ENCODE measurements around the gene DYDC2. TPM values are rescaled to one million over a fixed set of nuclear protein-coding genes. Genes with fewer than 3 reads are reported as not detected.

Gene DYDC2
- total RNA-seq (2014; rRNA removed; shearing (Covaris generic)), result not detected in 2 replicates

GRCh38 chr10:80356563-80356988 is at the start of gene DYDC2, which contains the start of gene DYDC1:
TSS of gene DYDC2 (plus strand) at chr10:80356781. CDS start at chr10:80362444, 5,663 bp downstream.
TSS of gene DYDC1 (minus strand) at chr10:80356755. CDS start at chr10:80352601, 4,154 bp downstream.
- no peaks in the 10 kb centered on the region for H3K36me3 ChIP-seq
- no peaks in the 10 kb centered on the region for H3K9me3 ChIP-seq (replicated peaks)
- H3K27me3 ChIP-seq (replicated peaks), result peaks cover 14% of the 10 kb centered on the region
- DNase-seq (ENCODE audit: low read depth in 1 of 2, low spot score in 2 of 2), result no peak
- H3K4me3 ChIP-seq, result no peak within 1 kb of the TSS
- H3K4me1 ChIP-seq (replicated peaks), result peaks cover 4% of the 10 kb centered on the region
- H3K27ac ChIP-seq, result no peak within 1 kb of the TSS

DNA sequence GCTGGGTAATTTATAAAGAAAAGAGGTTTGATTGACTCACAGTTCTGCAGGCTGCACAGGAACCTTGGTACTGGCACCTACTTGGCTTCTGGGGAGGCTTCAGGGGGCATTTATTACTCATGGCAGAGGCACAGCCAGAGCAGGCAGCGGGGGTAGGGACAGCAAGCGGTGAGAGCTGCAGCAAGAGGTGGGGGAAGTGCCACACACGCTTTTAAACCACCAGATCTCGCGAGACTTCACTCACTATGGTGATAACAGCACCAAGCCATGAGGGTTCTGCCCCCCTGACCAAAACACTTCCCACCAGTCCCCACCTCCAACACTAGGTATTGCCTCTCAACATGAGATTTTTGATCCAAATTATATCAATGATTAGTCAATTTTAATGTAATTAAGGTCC is 43.1 kb upstream of the DYDC2 start:
- H3K4me3 ChIP-seq, result no peak overlapping the region
- no peak for DNase-seq (ENCODE audit: low read depth in 1 of 2, low spot score in 2 of 2)
- H3K27ac ChIP-seq, result no peak overlapping the region
- H3K27me3 ChIP-seq (replicated peaks), result no peaks in the 10 kb centered on the region
- H3K4me1 ChIP-seq (replicated peaks), result no peaks in the 10 kb centered on the region
- no peaks in the 10 kb centered on the region for H3K36me3 ChIP-seq
- H3K9me3 ChIP-seq (replicated peaks), result no peaks in the 10 kb centered on the region

DNA sequence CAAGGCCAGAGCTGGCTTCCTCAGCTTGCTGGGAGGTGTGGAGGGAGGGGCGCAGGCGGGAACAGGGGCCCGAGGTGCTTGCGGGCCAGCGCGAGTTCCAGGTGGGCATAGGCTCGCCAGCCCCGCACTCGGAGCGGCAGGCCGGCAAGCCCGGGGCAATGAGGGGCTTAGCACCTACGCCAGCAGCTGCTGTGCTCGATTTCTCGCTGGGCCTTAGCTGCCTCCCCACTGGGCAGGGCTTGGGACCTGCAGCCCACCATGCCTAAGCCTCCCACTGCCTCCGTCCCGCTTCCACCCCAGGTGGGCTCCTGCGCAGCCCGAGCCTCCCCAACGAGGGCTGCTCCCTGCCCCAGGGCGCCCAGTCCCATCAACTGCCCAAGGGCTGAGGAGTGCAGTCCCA is 41.2 kb upstream of the DYDC2 start:
- Histone ChIP-seq H3K27me3 (replicated peaks) (no peaks in the 10 kb centered on the region), H3K4me3 (no peak overlapping the region), H3K9me3 (replicated peaks) (no peaks in the 10 kb centered on the region), H3K27ac (no peak overlapping the region), H3K4me1 (replicated peaks) (no peaks in the 10 kb centered on the region), H3K36me3 (no peaks in the 10 kb centered on the region)
- no peak for DNase-seq (ENCODE audit: low read depth in 1 of 2, low spot score in 2 of 2)

GRCh38 chr10:80318742-80319141 is 37.8 kb upstream of the DYDC2 start:
- Histone ChIP-seq H3K27me3 (replicated peaks) (no peaks in the 10 kb centered on the region), H3K36me3 (no peaks in the 10 kb centered on the region), H3K9me3 (replicated peaks) (no peaks in the 10 kb centered on the region), H3K4me1 (replicated peaks) (0 out of 2 replicates have a peak, but pooled peaks cover under 1% of the 10 kb centered on the region), H3K4me3 (no peak overlapping the region), H3K27ac (no peak overlapping the region)
- DNase-seq (ENCODE audit: low read depth in 1 of 2, low spot score in 2 of 2), result no peak

GRCh38 chr10:80319318-80319717 is 37.3 kb upstream of the DYDC2 start:
- 0 out of 2 replicates have a peak, but pooled peaks cover 6% of the 10 kb centered on the region for H3K4me1 ChIP-seq (replicated peaks)

DNA sequence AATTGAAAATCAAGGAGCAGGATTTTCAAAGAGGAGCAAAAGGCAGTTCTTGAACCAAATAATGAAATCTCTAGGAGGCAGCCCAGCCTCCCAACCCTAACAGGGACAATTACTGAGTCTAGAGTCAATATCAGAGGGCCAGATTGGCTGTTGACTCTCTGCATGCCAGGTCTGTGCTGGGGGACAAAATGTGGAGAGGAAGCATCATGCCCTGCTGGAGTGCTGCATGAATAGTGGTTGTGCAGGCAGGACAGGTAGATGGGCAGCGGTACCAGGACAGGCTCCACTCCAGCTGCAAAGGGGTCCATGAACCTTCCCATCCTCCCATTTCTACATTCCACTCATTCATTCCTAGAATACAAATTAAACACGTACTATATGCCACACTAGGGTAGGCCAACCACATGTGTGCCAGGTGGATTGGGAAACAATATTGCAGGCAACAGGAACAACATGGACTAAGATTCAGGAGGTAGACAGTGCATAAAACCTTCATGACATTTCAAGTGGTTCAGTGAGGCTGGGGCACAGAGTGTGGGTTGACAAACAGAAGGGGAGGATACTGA is 36.8 kb upstream of the DYDC2 start:
- Histone ChIP-seq H3K27ac (no peak overlapping the region), H3K36me3 (no peaks in the 10 kb centered on the region), H3K4me3 (no peak overlapping the region), H3K4me1 (replicated peaks) (0 out of 2 replicates have a peak, but pooled peaks cover 6% of the 10 kb centered on the region), H3K27me3 (replicated peaks) (no peaks in the 10 kb centered on the region), H3K9me3 (replicated peaks) (no peaks in the 10 kb centered on the region)
- no peak for DNase-seq (ENCODE audit: low read depth in 1 of 2, low spot score in 2 of 2)

More at GRCh38 chr10:80319318-80319717, 37.3 kb upstream of the DYDC2 start:
- H3K4me3 ChIP-seq, result no peak overlapping the region
- no peak overlapping the region for H3K27ac ChIP-seq
- no peak for DNase-seq (ENCODE audit: low read depth in 1 of 2, low spot score in 2 of 2)
- no peaks in the 10 kb centered on the region for H3K9me3 ChIP-seq (replicated peaks)
- H3K36me3 ChIP-seq, result no peaks in the 10 kb centered on the region
- no peaks in the 10 kb centered on the region for H3K27me3 ChIP-seq (replicated peaks)

DNA sequence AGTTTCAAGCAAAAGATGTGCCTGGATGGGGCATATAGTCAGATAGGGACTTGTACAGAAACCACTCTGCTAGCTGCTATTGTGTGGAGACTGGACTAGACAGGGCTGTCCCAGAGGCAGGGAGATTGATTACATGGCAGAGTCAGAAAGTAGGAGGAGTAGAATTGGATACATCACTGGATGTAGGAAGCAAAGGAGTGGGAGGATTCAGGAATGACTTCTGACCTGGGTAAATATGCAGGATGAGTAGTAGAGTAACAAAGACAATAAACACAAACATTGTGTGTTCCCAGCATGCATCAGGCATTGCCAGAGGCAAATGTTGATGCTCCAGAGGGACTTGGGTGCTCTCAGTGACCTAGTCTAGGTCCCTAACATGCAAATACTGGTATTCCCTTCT is 36.2 kb upstream of the DYDC2 start:
- no peaks in the 10 kb centered on the region for H3K36me3 ChIP-seq
- no peak overlapping the region for H3K27ac ChIP-seq
- H3K4me3 ChIP-seq, result no peak overlapping the region
- no peaks in the 10 kb centered on the region for H3K9me3 ChIP-seq (replicated peaks)
- H3K27me3 ChIP-seq (replicated peaks), result no peaks in the 10 kb centered on the region
- H3K4me1 ChIP-seq (replicated peaks), result 0 out of 2 replicates have a peak, but pooled peaks cover 6% of the 10 kb centered on the region
- no peak for DNase-seq (ENCODE audit: low read depth in 1 of 2, low spot score in 2 of 2)

DNA sequence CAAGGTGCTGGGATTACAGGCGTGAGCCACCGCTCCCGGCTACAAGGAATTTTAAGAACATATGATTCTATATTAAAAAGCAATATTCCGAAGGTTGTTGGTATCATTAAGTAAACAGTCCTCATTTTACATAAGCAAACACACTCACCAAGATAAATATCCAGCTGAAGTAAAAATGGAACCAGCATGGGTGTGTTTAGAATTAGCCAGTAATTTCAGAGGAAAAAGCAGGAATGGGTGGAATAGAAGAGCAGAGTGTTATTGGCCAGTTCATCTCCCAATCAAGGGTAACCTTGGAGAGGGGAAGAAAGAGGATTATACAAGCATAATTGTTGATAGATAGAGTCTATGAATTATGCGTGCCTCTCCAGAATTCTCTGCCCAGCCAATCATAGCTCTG is 35.4 kb upstream of the DYDC2 start:
- no peaks in the 10 kb centered on the region for H3K9me3 ChIP-seq (replicated peaks)
- 0 out of 2 replicates have a peak, but pooled peaks cover 6% of the 10 kb centered on the region for H3K4me1 ChIP-seq (replicated peaks)
- no peak overlapping the region for H3K4me3 ChIP-seq
- DNase-seq (ENCODE audit: low read depth in 1 of 2, low spot score in 2 of 2), result no peak
- H3K36me3 ChIP-seq, result no peaks in the 10 kb centered on the region
- H3K27ac ChIP-seq, result no peak overlapping the region
- no peaks in the 10 kb centered on the region for H3K27me3 ChIP-seq (replicated peaks)

DNA sequence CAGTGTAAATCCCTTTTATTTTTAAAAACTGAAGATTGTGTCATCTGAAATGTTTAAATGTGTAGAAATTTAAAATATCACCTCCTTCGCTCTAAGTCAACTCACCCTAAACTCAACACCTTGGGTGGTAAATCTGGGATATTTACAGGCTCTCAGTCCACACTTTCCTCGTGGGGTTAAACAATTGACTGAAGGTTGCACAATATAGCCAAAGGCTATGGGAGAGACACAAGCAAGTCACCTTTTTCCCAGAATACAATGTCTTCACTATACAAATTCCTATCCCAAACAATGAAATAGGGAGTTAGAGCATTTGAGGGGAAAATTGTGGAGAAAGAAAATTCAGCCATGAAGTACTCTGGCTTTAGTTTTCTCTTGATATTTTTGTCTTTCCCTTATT is 34.4 kb upstream of the DYDC2 start:
- H3K36me3 ChIP-seq, result no peaks in the 10 kb centered on the region
- H3K27me3 ChIP-seq (replicated peaks), result no peaks in the 10 kb centered on the region
- H3K4me1 ChIP-seq (replicated peaks), result 0 out of 2 replicates have a peak, but pooled peaks cover 6% of the 10 kb centered on the region
- H3K9me3 ChIP-seq (replicated peaks), result no peaks in the 10 kb centered on the region
- no peak overlapping the region for H3K27ac ChIP-seq
- no peak for DNase-seq (ENCODE audit: low read depth in 1 of 2, low spot score in 2 of 2)
- no peak overlapping the region for H3K4me3 ChIP-seq

- no peak for DNase-seq (ENCODE audit: low read depth in 1 of 2, low spot score in 2 of 2)
- Histone ChIP-seq H3K9me3 (replicated peaks) (no peaks in the 10 kb centered on the region), H3K4me3 (no peak overlapping the region), H3K27me3 (replicated peaks) (no peaks in the 10 kb centered on the region), H3K4me1 (replicated peaks) (0 out of 2 replicates have a peak, but pooled peaks cover 6% of the 10 kb centered on the region), H3K27ac (no peak overlapping the region), H3K36me3 (no peaks in the 10 kb centered on the region)
These were observed 33.9 kb upstream of the DYDC2 start for GRCh38 chr10:80322711-80323110.

DNA sequence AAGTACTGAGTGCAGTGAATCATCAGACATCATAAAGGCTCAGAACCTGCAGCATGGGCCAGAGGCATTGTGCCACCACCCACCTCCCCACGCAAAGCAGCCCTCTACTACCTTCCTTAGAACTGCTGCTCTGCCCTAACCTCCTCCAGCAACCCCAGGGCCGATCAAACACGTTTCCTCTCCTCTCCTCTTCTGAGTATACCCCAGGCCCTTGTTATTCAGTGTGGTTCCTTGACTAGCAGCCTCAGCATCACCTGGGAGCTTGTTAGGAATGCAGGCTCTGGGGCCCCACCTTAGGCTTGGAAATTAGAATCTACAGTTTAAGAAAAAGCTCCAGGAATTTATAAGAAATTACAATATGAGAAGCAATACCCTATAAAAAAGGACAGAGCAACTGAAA is 33.3 kb upstream of the DYDC2 start:
- Histone ChIP-seq H3K27me3 (replicated peaks) (no peaks in the 10 kb centered on the region), H3K4me3 (no peak overlapping the region), H3K36me3 (no peaks in the 10 kb centered on the region), H3K4me1 (replicated peaks) (0 out of 2 replicates have a peak, but pooled peaks cover 6% of the 10 kb centered on the region), H3K9me3 (replicated peaks) (no peaks in the 10 kb centered on the region), H3K27ac (no peak overlapping the region)
- no peak for DNase-seq (ENCODE audit: low read depth in 1 of 2, low spot score in 2 of 2)

DNA sequence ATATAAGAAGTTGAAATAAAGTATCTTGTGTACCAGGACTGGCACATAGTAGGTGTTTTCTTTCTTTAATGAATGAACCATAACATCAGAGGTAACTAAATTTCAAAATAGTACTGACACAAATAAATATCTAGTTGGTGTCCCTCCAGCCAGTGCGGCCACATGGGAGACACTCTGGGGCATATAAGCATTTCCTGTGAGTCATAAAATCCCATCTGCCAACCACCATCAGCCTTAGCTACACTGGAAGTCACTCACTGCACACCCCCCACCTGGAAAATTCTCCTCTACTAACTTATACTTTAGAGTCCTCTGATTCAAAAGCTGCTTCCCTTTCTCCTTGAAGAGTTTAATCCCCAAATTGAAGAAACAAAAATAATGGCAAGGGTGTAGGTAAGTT is 32.5 kb upstream of the DYDC2 start:
- Histone ChIP-seq H3K4me3 (no peak overlapping the region), H3K9me3 (replicated peaks) (no peaks in the 10 kb centered on the region), H3K4me1 (replicated peaks) (0 out of 2 replicates have a peak, but pooled peaks cover 6% of the 10 kb centered on the region), H3K36me3 (no peaks in the 10 kb centered on the region), H3K27ac (no peak overlapping the region), H3K27me3 (replicated peaks) (no peaks in the 10 kb centered on the region)
- peak in 1 of 2 experiments; percentile 12 for DNase-seq (ENCODE audit: low read depth in 1 of 2, low spot score in 2 of 2)

DNA sequence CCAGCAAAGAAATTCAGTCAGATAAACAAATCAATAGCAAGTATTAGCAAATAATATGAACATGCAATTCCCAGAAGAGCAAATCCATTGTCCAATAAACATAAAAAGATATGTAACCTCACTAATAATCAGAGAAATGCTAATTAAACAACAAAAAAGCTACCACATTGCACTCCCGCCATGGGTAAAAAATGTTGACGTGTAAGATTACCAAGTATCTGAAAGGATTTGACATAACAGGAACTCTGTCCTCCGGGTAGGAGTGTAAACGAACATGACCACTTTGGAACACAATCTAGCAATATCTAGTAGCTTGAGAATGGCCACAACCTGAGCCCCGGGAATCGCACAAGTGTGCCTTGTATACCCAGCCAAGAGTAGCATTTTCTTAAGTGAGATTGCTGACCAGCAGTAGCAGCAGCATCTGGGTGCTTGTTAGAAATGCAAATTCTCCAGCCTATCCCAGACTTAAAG is 31.7 kb upstream of the DYDC2 start:
- Histone ChIP-seq H3K4me1 (replicated peaks) (0 out of 2 replicates have a peak, but pooled peaks cover 6% of the 10 kb centered on the region), H3K9me3 (replicated peaks) (no peaks in the 10 kb centered on the region), H3K4me3 (no peak overlapping the region), H3K27ac (no peak overlapping the region), H3K36me3 (no peaks in the 10 kb centered on the region), H3K27me3 (replicated peaks) (no peaks in the 10 kb centered on the region)
- DNase-seq (ENCODE audit: low read depth in 1 of 2, low spot score in 2 of 2), result no peak

DNA sequence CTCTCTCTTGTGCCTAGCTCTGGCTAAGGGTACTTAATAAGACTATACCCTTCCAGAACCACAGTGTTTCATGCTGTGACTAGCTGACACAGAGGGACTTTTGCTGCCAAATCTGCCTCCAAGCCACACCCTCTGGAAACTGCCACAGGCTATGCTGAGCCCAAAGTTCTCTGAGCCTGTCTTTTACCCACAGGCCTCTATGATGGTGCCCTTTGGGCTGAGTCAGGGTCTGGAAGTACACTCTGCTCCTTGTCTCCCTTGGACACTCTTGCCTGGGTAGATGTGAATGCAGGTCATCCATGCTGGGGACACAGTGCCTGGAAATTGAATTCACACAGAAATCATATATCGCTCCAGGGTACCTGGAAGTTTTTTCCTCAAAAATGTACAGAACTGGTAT is 22.6 kb upstream of the DYDC2 start:
- no peaks in the 10 kb centered on the region for H3K4me1 ChIP-seq (replicated peaks)
- H3K27me3 ChIP-seq (replicated peaks), result 0 out of 2 replicates have a peak, but pooled peaks cover 3% of the 10 kb centered on the region
- H3K36me3 ChIP-seq, result no peaks in the 10 kb centered on the region
- no peaks in the 10 kb centered on the region for H3K9me3 ChIP-seq (replicated peaks)
- H3K4me3 ChIP-seq, result no peak overlapping the region
- H3K27ac ChIP-seq, result no peak overlapping the region
- DNase-seq (ENCODE audit: low read depth in 1 of 2, low spot score in 2 of 2), result no peak

Data from SJSA1 (cell line).